ENCODE results near the gene CFAP221. TPM values are rescaled to one million over a fixed set of nuclear protein-coding genes. Genes with fewer than 3 reads are reported as not detected.

The CFAP221 gene
- total RNA-seq, 1 donor from 2014 or later, result 33.9 TPM

DNA sequence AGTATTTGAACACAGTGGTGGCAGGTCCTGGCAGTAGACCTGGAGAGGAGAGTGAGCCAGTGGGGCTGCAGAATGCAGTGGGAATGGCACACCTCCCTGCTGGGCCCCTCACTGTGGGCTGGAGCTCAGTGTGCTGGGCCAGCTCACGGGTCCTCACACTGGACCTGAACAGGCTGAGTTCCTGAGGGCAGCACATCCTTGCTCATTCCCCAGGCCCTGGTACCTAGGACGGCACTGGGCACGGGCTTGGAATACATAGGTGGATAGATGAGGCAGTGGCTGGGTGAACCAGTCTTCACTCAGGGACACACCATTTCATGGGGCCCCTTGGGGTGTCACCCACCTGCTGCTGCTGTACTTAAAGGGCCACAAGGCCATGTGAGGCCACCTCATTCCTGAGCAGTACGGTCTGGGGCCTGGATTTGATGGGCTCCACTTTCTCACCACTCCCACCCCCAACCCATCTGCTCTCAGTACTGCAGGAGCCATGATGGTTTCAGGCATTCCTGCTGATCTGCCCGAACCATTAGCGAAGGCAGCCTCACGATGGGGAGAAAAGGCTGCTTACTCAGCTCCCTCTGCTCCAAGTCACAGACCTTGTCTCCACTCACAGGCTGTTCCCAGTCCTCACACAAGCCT lies 138.9 kb downstream of the CFAP221 start:
- Histone ChIP-seq H3K36me3 (peaks cover 12% of the 10 kb centered on the region), H3K9me3 (no peaks in the 10 kb centered on the region), H3K4me1 (peaks cover 13% of the 10 kb centered on the region), H3K4me3 (no peak overlapping the region), H3K27me3 (ENCODE audit: low read depth) (no peaks in the 10 kb centered on the region), H3K27ac (no peak overlapping the region)
- DNase-seq, result no peak
- intact Hi-C loops (cut with DNase I), result no loop called here
- ATAC-seq, result no peak
- TF ChIP-seq, protein P1, sequence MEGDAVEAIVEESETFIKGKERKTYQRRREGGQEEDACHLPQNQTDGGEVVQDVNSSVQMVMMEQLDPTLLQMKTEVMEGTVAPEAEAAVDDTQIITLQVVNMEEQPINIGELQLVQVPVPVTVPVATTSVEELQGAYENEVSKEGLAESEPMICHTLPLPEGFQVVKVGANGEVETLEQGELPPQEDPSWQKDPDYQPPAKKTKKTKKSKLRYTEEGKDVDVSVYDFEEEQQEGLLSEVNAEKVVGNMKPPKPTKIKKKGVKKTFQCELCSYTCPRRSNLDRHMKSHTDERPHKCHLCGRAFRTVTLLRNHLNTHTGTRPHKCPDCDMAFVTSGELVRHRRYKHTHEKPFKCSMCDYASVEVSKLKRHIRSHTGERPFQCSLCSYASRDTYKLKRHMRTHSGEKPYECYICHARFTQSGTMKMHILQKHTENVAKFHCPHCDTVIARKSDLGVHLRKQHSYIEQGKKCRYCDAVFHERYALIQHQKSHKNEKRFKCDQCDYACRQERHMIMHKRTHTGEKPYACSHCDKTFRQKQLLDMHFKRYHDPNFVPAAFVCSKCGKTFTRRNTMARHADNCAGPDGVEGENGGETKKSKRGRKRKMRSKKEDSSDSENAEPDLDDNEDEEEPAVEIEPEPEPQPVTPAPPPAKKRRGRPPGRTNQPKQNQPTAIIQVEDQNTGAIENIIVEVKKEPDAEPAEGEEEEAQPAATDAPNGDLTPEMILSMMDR (IDR thresholded peaks at IDR 0.05), result no peak

DNA sequence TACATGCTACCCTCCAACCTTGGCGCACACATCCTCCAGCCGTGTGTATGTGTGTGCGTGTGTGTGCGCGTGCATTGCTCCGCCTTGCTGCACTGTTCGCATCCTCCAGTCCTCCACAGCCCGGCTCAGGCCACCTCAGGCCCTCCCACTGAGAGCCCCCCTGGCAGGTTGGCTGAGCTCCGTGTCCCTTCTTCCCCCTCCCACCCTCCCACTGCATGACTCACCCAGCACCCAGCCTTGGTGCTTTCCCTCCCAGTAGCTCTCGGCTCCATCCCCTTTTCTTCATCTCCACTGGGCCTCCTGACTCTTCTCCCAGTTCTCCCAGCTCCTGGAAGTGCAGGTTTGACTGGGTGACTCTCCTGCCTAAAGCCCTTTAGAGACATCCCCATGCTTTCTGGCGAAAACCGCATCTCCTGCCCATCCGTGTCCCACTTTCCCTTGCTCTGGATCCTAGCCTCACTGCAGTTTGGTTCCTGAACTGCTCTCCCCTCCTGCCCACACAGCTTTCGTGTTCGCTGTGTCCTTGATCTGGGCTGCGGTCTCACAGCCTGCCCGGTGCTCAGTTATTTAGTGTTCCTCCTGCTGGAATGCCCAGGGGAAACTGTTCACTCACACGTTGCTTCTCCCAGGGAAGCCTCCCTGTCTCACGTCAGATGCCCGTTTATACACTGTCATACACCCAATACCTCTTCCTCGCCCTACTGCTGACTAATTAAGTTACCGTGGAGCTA lies 139.6 kb downstream of the CFAP221 start:
- Histone ChIP-seq H3K27me3 (ENCODE audit: low read depth) (no peaks in the 10 kb centered on the region), H3K4me3 (no peak overlapping the region), H3K4me1 (peaks cover 13% of the 10 kb centered on the region), H3K27ac (no peak overlapping the region), H3K36me3 (peaks cover 17% of the 10 kb centered on the region), H3K9me3 (no peaks in the 10 kb centered on the region)
- DNase-seq, result no peak
- TF ChIP-seq, protein P1 (IDR thresholded peaks at IDR 0.05), result no peak
- ATAC-seq, result no peak
- intact Hi-C loops (cut with DNase I), result no loop called here

DNA sequence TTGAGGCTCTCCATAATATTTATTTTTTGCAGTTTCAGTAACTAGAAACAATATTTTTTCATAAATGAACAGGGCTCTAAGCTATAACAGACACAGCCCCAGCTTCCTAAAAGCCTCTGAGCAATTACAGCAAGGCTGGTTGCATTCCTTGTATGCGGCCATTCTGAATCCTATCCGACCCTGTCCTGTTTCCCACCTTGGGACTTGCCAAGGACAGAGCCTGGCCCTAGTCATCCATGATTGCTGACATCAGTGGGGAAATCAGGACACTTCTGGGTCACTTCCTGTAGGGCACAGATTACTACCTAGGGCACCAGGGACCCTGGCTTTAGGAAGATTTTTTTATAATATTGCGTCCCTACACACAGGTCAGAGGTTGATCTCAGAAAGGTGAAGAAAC lies 140.3 kb downstream of the CFAP221 start:
- peaks cover 22% of the 10 kb centered on the region for H3K36me3 ChIP-seq
- H3K27ac ChIP-seq, result no peak overlapping the region
- DNase-seq (no peak), ATAC-seq (no peak)
- no peaks in the 10 kb centered on the region for H3K27me3 ChIP-seq (ENCODE audit: low read depth)
- no peak overlapping the region for H3K4me3 ChIP-seq
- peaks cover 9% of the 10 kb centered on the region for H3K4me1 ChIP-seq
- TF ChIP-seq, protein P1 (IDR thresholded peaks at IDR 0.05), result no peak
- intact Hi-C loops (cut with DNase I), result no loop called here
- H3K9me3 ChIP-seq, result no peaks in the 10 kb centered on the region

DNA sequence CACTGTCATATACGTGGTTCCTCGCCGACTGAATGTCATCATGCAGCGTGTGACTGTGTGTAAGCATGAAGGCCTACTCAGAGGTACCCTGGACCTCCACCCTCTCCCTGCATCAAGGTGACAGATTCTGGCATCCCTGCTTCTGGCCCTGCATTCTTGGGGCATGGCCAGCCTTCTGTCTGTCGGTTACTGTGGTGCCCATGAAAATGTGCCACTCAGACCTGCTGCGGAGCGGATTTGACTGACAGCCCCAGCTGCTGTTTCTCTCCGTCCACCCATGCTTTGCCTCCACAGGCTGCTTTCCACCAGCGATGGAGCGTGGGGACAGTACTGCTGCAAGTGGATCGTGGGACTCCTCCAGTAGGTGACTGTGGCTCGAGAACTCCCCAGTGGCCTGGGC lies 144.4 kb downstream of the CFAP221 start:
- no peaks in the 10 kb centered on the region for H3K27me3 ChIP-seq (ENCODE audit: low read depth)
- H3K4me3 ChIP-seq, result no peak overlapping the region
- DNase-seq (no peak), ATAC-seq (no peak)
- H3K9me3 ChIP-seq, result no peaks in the 10 kb centered on the region
- TF ChIP-seq, protein P1 (IDR thresholded peaks at IDR 0.05), result no peak
- intact Hi-C loops (cut with DNase I), result no loop called here
- no peak overlapping the region for H3K27ac ChIP-seq
- no peaks in the 10 kb centered on the region for H3K4me1 ChIP-seq
- H3K36me3 ChIP-seq, result peaks cover 14% of the 10 kb centered on the region

DNA sequence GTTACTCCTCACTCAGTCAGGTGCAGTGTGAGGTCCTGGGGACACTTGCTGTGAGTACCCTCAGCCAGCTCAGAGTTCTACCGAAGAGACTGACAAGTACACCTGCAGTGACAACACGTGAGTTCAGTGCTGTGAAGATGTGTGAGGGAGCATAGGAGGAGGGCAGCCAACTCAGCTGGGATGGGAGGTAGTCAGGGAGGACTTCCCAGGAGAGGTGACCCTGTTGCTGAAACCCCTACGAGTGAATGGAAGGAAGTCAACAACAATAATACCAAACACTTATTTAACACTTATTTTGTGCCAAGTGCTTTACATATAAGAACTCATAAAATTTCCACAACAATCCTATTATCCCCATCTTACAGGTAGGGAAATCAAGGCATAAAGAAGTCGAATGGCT lies 145.0 kb downstream of the CFAP221 start:
- H3K9me3 ChIP-seq, result no peaks in the 10 kb centered on the region
- no peak overlapping the region for H3K27ac ChIP-seq
- DNase-seq (no peak), ATAC-seq (no peak)
- no peak overlapping the region for H3K4me3 ChIP-seq
- H3K27me3 ChIP-seq (ENCODE audit: low read depth), result no peaks in the 10 kb centered on the region
- peaks cover under 1% of the 10 kb centered on the region for H3K4me1 ChIP-seq
- H3K36me3 ChIP-seq, result peaks cover 14% of the 10 kb centered on the region
- TF ChIP-seq, protein P1 (IDR thresholded peaks at IDR 0.05), result no peak
- intact Hi-C loops (cut with DNase I), result no loop called here

Data from lower lobe of right lung (tissue), 2 donors.